AG10803 (cell line): ENCODE data around the gene SLA2.
"Not testable (repeated sequence)": the region's sequence is repeated elsewhere in the genome, so short reads cannot be mapped to it uniquely, and the experiment has no call there.

ENCODE experiments used
- DNase-seq: peaks from one replicate; pipeline ENCODE4 v3.0.0; 2010; ENCODE audit warnings: low read depth
- H3K4me3 ChIP-seq: 2 replicates; pipeline ENCODE4 v1.5.1; 2011; ENCODE audit warnings: mild to moderate bottlenecking, low read length, control low read depth
- CTCF ChIP-seq: conservative IDR thresholded peaks from 2 replicates; pipeline ENCODE4 v1.5.1; 2011; ENCODE audit warnings: mild to moderate bottlenecking, low read length, control low read depth, inconsistent platforms

The SLA2 gene

GRCh38 chr20:36565520-36565919 is 80.5 kb downstream of the SLA2 start:
- H3K4me3 ChIP-seq, result no peak overlapping the region
- no peak for TF ChIP-seq CTCF
- no peak for DNase-seq

GRCh38 chr20:36564726-36565121 is 81.3 kb downstream of the SLA2 start:
- H3K4me3 ChIP-seq, DNase-seq: not testable (repeated sequence)

GRCh38 chr20:36564078-36564725 is 81.8 kb downstream of the SLA2 start:
- not testable (repeated sequence) for H3K4me3 ChIP-seq, DNase-seq

DNA sequence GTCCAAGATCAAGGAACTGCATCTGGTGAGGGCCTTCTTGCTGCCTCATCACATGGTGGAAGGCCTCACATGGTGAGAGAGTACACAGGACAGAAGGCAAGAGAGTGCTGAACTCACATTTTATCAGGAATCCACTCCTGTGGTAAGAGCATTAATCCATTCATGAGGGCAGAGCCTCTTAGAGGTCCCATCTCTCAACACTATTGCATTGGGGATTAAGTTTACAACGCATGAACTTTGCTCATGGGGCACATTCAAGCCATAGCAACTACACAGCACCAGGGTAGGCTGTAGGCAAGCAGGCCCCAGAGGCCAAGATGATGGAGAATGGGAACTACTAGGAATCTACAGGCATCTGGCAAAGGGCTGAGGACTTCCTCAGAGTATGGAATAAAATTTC is 82.6 kb downstream of the SLA2 start:
- DNase-seq, result no peak
- no peak overlapping the region for H3K4me3 ChIP-seq
- no peak for TF ChIP-seq CTCF

DNA sequence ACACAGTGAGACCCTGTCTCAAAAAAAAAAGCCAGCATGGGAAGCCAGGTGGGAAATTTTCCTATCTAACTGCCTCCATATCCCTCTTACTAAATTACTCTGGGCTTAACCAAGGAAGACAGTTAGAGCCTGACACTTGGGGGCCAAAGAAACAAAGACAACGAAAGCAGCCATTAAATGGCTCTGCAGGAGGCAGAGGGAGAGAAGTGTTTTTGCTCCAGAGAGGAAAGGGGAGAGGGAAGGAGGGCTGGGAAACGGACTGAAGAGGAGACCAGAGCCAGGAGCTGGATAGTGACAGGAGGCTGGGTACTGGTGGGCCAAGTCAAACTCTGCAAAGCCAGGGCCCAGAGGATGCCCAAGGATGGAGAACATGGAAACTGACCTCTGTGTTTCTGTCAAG is 83.3 kb downstream of the SLA2 start:
- no peak for DNase-seq
- no peak for TF ChIP-seq CTCF
- no peak overlapping the region for H3K4me3 ChIP-seq
